ENCODE measurements around the gene USP10. TPM values are rescaled to one million over a fixed set of nuclear protein-coding genes. Genes with fewer than 3 reads are reported as not detected.

Gene USP10
- total and polyA plus RNA-seq, 4 donors = 28.2 to 46.1 (median 42.0) TPM

DNA sequence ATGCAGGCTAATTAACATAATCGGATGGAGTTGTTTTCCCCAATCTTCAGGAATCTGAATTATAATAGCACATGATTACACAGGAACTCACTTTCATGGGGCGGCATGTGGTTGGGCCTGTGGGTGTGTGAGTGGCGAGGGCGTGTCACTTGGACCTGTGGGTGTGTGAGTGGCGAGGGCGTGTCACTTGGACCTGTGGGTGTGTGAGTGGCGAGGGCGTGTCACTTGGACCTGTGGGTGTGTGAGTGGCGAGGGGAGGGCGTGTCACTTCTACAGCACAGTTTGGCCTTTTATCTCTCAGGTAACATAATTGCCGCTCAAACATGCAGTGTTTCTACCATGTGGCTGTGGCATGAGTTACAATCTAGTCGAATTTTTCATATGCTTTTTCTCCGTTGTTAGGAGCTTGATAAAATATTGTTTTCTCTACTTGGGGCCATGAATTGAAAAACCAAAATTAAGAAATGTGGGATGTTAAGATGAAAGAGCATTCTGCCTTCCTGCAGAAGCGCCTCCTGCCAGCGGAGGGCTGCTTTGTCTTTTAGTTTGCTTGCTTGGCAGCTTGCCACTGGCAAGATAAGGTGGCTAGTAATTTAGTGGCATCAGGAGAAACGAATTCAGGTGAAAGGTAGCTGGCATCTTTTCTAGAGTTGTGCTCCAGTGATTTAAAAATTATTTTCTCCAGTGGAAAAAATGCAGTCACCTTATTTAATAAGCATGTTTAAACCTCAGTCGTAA, 36.2 kb downstream of the USP10 start:
- Histone ChIP-seq H3K9me3 (ENCODE audit: control insufficient read depth in 4 of 4, low read length in 3 of 4) (no peaks in the 10 kb centered on the region), H3K36me3 (ENCODE audit: control insufficient read depth in 4 of 4, insufficient read depth in 3 of 4, low read depth in 1 of 4, low read length in 3 of 4) (no peaks in the 10 kb centered on the region), H3K4me1 (ENCODE audit: control insufficient read depth in 4 of 4, insufficient read depth in 4 of 4, low read length in 3 of 4) (peaks cover 18 to 65% (median 61%) of the 10 kb centered on the region in 4 donors), H3K9ac (ENCODE audit: low read depth in 1 of 2, low read length in 2 of 2) (no peak overlapping the region), H3K27me3 (ENCODE audit: control insufficient read depth in 4 of 4, insufficient read depth in 4 of 4, low read length in 3 of 4) (no peaks in the 10 kb centered on the region), H3K27ac (ENCODE audit: low read depth in 1 of 2, low read length in 2 of 2) (peak overlapping the region; percentile 28 to 49), H3K4me3 (ENCODE audit: low read depth in 1 of 3, low read length in 3 of 3) (no peak overlapping the region)
- TF ChIP-seq TAF1 (conservative IDR thresholded peaks at IDR 0.05) (no peak), SP1 (IDR thresholded peaks at IDR 0.05) (peak; percentile 59), FOXA2 (IDR thresholded peaks at IDR 0.05) (no peak), GABPA (IDR thresholded peaks at IDR 0.05 in 1 of 2, conservative IDR thresholded peaks at IDR 0.05 in 1 of 2) (no peak), FOXA1 (IDR thresholded peaks at IDR 0.05) (no peak), HNF4G (IDR thresholded peaks at IDR 0.05) (no peak), RAD21 (IDR thresholded peaks at IDR 0.05) (peak in 1 of 2 donors; percentile 29), RXRA (IDR thresholded peaks at IDR 0.05) (peak; percentile 50 to 65), HNF4A (conservative IDR thresholded peaks at IDR 0.05) (peak in 1 of 2 donors; percentile 21), ATF3 (IDR thresholded peaks at IDR 0.05) (no peak), YY1 (IDR thresholded peaks at IDR 0.05) (no peak), NR2F2 (IDR thresholded peaks at IDR 0.05) (no peak), JUND (IDR thresholded peaks at IDR 0.05) (peak in 1 of 2 donors; percentile 43), EGR1 (IDR thresholded peaks at IDR 0.05; ENCODE audit: low read depth in 2 of 2) (no peak), CTCF (IDR thresholded peaks at IDR 0.05; ENCODE audit: low read depth, low read length, missing input control) (peak; percentile 34), REST (IDR thresholded peaks at IDR 0.05) (no peak)
- TF ChIP-seq, protein P1, sequence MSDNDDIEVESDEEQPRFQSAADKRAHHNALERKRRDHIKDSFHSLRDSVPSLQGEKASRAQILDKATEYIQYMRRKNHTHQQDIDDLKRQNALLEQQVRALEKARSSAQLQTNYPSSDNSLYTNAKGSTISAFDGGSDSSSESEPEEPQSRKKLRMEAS (IDR thresholded peaks at IDR 0.05) = no peak
- TF ChIP-seq, protein P2, sequence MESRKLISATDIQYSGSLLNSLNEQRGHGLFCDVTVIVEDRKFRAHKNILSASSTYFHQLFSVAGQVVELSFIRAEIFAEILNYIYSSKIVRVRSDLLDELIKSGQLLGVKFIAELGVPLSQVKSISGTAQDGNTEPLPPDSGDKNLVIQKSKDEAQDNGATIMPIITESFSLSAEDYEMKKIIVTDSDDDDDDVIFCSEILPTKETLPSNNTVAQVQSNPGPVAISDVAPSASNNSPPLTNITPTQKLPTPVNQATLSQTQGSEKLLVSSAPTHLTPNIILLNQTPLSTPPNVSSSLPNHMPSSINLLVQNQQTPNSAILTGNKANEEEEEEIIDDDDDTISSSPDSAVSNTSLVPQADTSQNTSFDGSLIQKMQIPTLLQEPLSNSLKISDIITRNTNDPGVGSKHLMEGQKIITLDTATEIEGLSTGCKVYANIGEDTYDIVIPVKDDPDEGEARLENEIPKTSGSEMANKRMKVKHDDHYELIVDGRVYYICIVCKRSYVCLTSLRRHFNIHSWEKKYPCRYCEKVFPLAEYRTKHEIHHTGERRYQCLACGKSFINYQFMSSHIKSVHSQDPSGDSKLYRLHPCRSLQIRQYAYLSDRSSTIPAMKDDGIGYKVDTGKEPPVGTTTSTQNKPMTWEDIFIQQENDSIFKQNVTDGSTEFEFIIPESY (IDR thresholded peaks at IDR 0.05) = no peak
- no peak for DNase-seq (ENCODE audit: low spot score)
- 45% methylated on average over 17 of the region's 17 CpGs for WGBS

All from liver (tissue), 9 donors.